Activated naive CD4-positive, alpha-beta T cell treated with anti-CD3 and anti-CD28 coated beads for 36 hours (primary cell): Measurements from ENCODE around the gene CIDEC. TPM values are rescaled to one million over a fixed set of nuclear protein-coding genes. Genes with fewer than 3 reads are reported as not detected.
"Not testable (repeated sequence)": the region's sequence is repeated elsewhere in the genome, so short reads cannot be mapped to it uniquely, and the experiment has no call there.

Experiments
- CTCF ChIA-PET: fragments of 350-600 bp; sonication (Branson Sonifier 250); formaldehyde crosslinking; loops from one replicate; lab custom pipeline; 2021; ENCODE audit warnings: antibody characterized with exemption; lab: Charles Lee
- DNase-seq: peaks from one replicate; pipeline ENCODE4 v3.0.0-alpha.2; 2020
- H3K27ac Mint-ChIP-seq: one replicate; pipeline ENCODE4 v1.8.0; 2021; ENCODE audit warnings: mild to moderate bottlenecking, mixed read lengths
- H3K27me3 Mint-ChIP-seq: one replicate; pipeline ENCODE4 v1.8.0; 2021; ENCODE audit warnings: low read depth, mixed read lengths
- H3K36me3 Mint-ChIP-seq: one replicate; pipeline ENCODE4 v1.8.0; 2021; ENCODE audit warnings: low read depth, mixed read lengths
- H3K4me1 Mint-ChIP-seq: one replicate; pipeline ENCODE4 v1.8.0; 2021; ENCODE audit warnings: low read depth, mixed read lengths
- H3K4me3 Mint-ChIP-seq: one replicate; pipeline ENCODE4 v1.8.0; 2021; ENCODE audit warnings: mild to moderate bottlenecking, moderate library complexity, mixed read lengths
- H3K9me3 Mint-ChIP-seq: one replicate; pipeline ENCODE4 v1.8.0; 2021; ENCODE audit warnings: mixed read lengths
- intact Hi-C: fragments of 100-400 bp; cut with micrococcal nuclease; formaldehyde crosslinking; loops from one replicate; pipeline ENCODE4 v1.15.1; 2023
- total RNA-seq, 2 experiments: library from RNA; stranded (reverse); gene quantifications; one replicate each; pipeline ENCODE4 v1.2.3, GENCODE V29; 2021

CIDEC gene
- total RNA-seq, 2 experiments from 2014 or later: not detected

DNA sequence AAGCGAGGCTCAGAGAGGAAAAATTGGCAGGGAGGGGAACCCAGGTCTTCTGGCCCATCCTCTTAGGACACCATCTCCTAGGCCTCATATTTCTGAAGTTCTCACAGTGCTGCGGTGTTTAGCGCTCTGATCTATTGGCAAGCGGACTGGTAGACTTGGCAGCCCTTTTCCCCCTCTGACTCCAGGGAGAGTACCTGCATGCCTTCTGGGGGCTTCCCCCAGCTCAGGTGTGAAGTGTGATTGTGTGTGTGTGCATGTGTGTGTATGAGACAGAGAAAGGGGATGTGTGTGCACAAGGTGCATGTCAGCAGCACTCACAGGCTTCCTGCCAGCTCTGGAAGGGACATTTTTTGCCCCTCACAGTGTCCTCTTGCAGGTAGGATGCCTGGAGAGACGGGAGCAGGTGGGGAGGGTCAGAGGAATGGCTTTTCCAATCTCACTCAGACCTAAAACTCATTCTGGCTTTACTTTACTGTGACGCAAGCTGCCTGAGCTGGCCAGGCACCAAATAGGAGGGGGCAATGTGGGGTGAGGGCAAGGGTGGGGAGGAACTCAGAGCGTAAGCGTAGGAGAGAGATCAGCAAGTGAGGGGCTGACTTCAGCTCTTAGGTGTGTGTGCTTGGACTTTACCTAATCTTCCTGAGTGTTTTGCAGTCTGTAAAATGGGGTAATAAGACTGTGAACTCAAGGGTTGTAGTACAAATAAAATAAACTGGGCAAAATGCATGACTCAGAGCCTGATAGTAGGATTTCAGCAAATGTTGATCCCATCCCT, 18.6 kb upstream of the CIDEC start:
- peak; percentile 44 for DNase-seq
- Mint-ChIP-seq H3K4me1 (peaks cover 60% of the 10 kb centered on the region), H3K27me3 (no peaks in the 10 kb centered on the region), H3K9me3 (no peaks in the 10 kb centered on the region), H3K36me3 (peaks cover 11% of the 10 kb centered on the region), H3K27ac (peak overlapping the region; percentile 10), H3K4me3 (no peak overlapping the region)
- intact Hi-C loops: no loop called here
- CTCF ChIA-PET: no interaction called here

DNA sequence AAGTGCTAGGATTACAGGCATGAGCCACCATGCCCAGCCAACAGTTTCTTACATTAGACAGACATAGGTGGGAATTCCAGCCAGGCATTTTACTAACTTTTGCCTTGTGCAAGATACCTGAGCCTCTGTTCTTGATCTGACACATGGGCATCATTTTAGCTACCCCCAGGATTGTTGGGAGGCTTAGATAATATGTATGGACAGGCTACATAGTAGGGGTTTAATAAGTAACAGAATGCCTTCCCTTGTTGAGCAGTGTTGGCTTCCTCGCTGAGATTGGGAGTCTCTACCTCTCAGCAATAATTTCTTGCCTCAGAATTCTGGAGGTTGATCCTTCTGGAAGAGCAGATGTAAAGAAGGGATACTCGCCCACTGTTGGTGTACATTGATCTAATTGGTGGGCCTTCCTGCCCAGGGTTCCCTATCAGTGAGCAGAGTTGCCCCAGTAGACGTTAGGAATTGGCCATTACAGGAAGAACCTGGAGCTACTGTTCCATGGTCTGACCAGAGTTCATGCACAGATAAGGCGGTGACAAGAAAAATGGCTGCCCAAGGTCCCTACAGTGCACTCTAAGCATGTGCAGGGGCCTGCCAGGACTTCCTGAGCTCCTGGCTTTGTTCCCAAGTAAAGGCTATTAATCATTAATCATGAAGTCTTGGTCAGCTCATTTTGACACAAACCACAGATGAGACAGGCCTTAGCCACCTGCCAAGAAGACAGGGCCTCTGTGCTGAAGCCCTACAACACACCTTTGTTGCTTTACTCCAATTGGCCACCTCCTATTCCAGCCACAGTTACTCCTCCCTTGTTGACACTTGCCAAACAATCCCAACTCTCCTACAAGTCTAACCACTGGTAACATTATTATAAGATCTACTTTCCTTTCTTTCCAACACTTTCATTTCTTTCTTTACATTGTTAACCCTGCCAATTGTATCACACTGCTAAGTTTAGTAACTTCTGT, 17.6 kb upstream of the CIDEC start:
- Mint-ChIP-seq H3K4me1 (peaks cover 58% of the 10 kb centered on the region), H3K9me3 (no peaks in the 10 kb centered on the region), H3K36me3 (peaks cover 18% of the 10 kb centered on the region), H3K4me3 (no peak overlapping the region), H3K27me3 (no peaks in the 10 kb centered on the region), H3K27ac (no peak overlapping the region)
- no peak for DNase-seq
- CTCF ChIA-PET: no interaction called here
- intact Hi-C loops: no loop called here

DNA sequence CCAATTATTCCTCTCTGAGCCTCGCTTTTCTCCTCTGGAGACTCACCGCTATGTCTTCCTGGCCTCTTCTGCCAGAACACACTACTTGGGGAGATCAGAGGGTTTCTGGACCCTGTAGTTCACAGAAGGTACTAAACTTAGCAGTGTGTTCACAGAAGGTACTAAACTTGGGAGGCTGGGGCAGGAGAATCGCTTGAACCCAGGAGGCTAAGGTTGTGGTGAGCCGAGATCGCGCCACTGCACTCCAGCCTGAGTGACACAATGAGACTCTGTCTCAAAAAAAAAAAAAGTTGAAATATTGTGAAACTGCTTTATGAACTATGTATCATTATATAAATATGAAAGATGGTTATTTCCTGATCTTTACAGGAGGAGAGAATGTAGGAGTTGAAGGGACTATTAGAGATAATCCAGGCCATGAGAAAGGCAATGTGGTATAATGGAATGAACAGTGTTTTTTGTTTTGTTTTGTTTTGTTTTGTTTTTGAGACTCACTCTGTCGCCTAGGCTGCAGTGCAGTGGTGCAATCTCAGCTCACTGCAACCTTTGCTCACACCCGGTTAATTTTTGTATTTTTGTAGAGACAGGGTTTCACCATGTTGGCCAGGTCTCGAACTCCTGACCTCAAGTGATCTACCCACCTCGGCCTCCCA, 16.8 kb upstream of the CIDEC start:
- Mint-ChIP-seq H3K36me3 (peaks cover 24% of the 10 kb centered on the region), H3K27ac (peak overlapping the region; percentile 20), H3K4me1 (peaks cover 57% of the 10 kb centered on the region)
- DNase-seq, intact Hi-C loops, CTCF ChIA-PET, H3K27me3 Mint-ChIP-seq, H3K4me3 Mint-ChIP-seq, H3K9me3 Mint-ChIP-seq: not testable (repeated sequence)

DNA sequence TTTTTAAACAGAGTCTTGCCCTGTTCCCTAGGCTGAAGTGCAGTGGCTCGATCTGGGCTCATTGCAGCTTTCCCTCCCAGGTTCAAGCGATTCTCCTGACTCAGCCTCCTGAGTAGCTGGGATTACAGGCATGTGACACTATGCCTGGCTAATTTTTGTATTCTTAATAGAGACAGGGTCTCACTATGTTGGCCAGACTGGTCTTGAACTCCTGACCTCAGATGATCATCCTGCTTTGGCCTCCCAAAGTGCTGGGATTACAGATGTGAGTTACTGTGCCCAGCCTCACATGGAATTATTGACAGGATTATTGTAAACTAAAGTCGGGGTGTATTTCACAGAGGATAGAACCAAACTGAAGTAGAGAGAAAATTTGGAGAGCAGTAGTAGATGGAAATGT, 15.7 kb upstream of the CIDEC start:
- intact Hi-C loops, H3K4me3 Mint-ChIP-seq, H3K27me3 Mint-ChIP-seq, DNase-seq, H3K27ac Mint-ChIP-seq, H3K9me3 Mint-ChIP-seq: not testable (repeated sequence)
- CTCF ChIA-PET: interaction anchor here (1.1 kb wide), 1 partner anchor 12 kb away, joined by 3 read pairs; no protein-coding TSS in a partner anchor
- Mint-ChIP-seq H3K36me3 (peaks cover 30% of the 10 kb centered on the region), H3K4me1 (peaks cover 58% of the 10 kb centered on the region)

DNA sequence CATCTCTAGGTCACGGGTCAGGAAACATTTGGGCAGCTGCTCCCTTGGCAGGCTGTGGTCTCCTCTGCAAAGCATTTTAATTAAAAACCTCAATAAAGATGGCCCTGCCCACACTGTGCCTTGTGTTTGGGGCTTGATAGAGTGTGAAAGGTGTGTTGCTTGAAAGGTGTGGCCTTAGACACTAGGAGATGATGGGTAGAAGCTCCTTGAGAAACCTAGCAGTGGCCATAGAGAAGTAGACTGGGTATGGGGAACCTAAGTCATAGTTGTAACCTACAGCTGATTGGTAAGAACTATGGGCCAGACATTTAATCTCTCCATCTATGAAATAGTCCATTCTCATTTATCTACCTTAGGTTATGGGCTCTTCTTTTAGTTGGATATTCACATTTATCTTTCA, 13.7 kb upstream of the CIDEC start:
- H3K9me3 Mint-ChIP-seq: no peaks in the 10 kb centered on the region
- H3K36me3 Mint-ChIP-seq: peaks cover 30% of the 10 kb centered on the region
- intact Hi-C loops: loop anchor here (5.0 kb wide), 2 partner anchors 249 to 1954 kb away; partner anchors contain the start of genes TAMM41 and VHL
- CTCF ChIA-PET: interaction anchor here (1.5 to 1.8 kb wide), 3 partner anchors 10 to 39 kb away, joined by 4 to 7 read pairs (median 5); partner anchors contain the start of gene CRELD1
- DNase-seq: no peak
- no peak overlapping the region for H3K4me3 Mint-ChIP-seq
- H3K27ac Mint-ChIP-seq: peak overlapping the region; percentile 65
- peaks cover 61% of the 10 kb centered on the region for H3K4me1 Mint-ChIP-seq
- H3K27me3 Mint-ChIP-seq: no peaks in the 10 kb centered on the region

DNA sequence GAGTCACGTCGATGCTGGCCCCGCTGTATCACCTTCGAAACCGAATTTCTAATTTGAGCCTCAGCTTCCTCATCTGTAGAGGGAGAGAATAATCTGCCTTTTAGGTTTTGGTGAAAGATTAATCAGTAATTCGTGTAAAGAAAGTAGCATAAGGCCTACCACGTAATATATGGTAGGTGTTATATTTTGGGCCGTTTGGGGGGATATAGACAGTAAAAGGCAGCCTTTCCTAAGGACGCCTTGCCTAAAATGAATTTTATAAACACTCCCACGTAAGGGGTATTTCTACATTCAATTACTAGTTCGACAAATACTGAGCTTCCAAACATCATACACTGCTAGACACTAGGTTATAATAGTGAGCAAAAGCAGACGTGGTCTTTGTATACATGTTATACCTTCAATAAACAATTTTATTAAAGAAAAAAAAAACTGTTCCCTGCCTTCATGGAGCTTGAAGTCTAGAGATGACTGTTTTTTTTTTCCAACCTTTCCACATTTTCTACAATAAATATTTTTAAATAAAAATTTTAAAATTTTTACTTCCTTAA, 11.1 kb upstream of the CIDEC start:
- CTCF ChIA-PET: interaction anchor here (0.9 to 1.8 kb wide), 7 partner anchors 10 to 43 kb away, joined by 4 to 6 read pairs (median 4); partner anchors contain the start of gene IL17RE
- no peak for DNase-seq
- peak overlapping the region; percentile 97 for H3K27ac Mint-ChIP-seq
- peaks cover 46% of the 10 kb centered on the region for H3K4me1 Mint-ChIP-seq
- H3K27me3 Mint-ChIP-seq: no peaks in the 10 kb centered on the region
- peaks cover 29% of the 10 kb centered on the region for H3K36me3 Mint-ChIP-seq
- intact Hi-C loops: loop anchor here (2.0 to 5.0 kb wide), 3 partner anchors 251 to 1956 kb away; partner anchors contain the start of genes TAMM41, TATDN2 and VHL
- H3K9me3 Mint-ChIP-seq: no peaks in the 10 kb centered on the region
- peak overlapping the region; percentile 98 for H3K4me3 Mint-ChIP-seq

DNA sequence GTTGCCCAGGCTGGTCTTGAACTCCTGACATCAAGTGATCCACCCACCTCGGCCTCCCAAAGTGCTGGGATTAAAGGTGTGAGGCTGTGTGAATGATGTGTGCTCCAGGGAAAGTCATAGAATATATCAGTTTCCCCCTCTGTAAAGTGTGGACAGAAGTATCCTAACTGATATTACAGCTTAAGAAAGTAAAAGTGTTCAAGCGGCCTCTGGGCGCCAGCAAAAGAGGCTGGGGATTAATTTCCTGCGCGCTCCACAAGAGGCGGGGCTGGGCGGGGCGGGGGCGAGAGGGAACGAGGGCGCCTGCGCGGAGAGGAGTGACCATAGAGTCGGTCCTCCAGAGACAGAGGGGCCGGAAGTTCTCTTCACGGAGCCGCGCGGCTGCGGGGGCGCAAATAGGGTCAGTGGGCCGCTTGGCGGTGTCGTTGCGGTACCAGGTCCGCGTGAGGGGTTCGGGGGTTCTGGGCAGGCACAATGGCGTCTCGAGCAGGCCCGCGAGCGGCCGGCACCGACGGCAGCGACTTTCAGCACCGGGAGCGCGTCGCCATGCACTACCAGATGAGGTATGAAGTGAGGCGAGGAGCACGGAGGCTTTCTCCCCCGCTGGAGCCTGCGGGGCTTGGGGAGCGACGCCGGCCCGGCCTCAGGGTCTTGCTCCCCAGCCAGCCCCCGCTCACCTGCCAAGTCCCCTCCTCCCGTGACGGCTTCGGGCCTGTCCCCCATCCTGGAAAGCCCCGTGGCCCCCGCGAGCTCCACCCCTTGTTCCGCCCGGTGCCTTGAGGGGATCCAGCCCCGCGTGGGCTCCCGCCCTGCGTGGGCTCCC, 10.4 kb upstream of the CIDEC start, which contains the start of gene JAGN1:
JAGN1 (plus strand) TSS at position 362 of the 823 bp plus-strand sequence; CDS start at position 475, 113 bp downstream.
- DNase-seq: peak; percentile 95
- CTCF ChIA-PET: interaction anchor here (1.1 to 1.8 kb wide), 5 partner anchors 12 to 44 kb away, joined by 4 to 6 read pairs (median 4); partner anchors contain the start of gene IL17RE
- intact Hi-C loops: loop anchor here (1.0 to 5.0 kb wide), 16 partner anchors 25 to 1957 kb away; partner anchors contain the start of genes BRK1, BRPF1, CRELD1 and EMC3
- Mint-ChIP-seq H3K27me3 (no peaks in the 10 kb centered on the region), H3K36me3 (peaks cover 29% of the 10 kb centered on the region), H3K4me1 (peaks cover 43% of the 10 kb centered on the region), H3K4me3 (peak within 1 kb of the TSS; percentile 98), H3K27ac (peak within 1 kb of the TSS; percentile 97), H3K9me3 (no peaks in the 10 kb centered on the region)

DNA sequence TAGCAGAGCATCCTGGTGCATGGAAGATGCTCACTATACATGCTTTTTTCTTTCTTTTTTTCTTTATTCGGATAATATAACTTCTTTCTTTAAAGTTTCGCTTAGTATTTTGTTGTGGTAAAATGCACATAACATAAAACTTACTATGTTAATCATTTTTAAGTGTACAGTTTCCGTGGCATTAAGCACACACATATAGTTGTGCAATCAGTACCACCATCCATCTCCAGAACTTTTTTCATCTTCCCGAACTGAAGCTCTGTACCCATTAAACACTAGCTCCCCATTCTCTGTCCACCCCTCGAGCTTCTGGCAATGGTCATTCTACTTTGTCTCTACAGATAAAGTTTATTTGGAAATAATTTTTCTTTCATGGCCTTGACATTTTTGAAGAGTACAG, 9.4 kb upstream of the CIDEC start:
- H3K4me3 Mint-ChIP-seq: peak overlapping the region; percentile 98
- peaks cover 35% of the 10 kb centered on the region for H3K4me1 Mint-ChIP-seq
- peak overlapping the region; percentile 97 for H3K27ac Mint-ChIP-seq
- DNase-seq: no peak
- peaks cover 24% of the 10 kb centered on the region for H3K36me3 Mint-ChIP-seq
- no peaks in the 10 kb centered on the region for H3K9me3 Mint-ChIP-seq
- intact Hi-C loops: no loop called here
- no peaks in the 10 kb centered on the region for H3K27me3 Mint-ChIP-seq
- CTCF ChIA-PET: no interaction called here

DNA sequence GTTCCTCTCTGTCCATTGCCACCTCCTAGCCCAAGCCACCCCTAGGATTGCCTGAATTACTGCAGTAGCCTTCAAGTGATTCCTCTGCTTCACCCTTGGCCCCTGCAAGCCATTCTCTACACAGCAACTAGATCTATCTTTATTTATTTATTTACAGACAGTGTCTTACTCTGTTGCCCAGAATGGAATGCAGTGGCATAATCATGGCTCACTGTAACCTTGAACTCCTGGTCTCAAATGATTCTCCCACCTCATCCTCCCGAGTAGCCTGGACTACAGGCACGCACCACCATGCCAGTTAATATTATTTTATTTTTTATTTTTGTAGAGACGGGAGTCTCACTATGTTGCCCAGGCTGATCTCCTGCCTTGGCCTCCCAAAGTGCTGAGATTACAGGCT, 8.5 kb upstream of the CIDEC start:
- CTCF ChIA-PET: no interaction called here
- intact Hi-C loops: no loop called here
- Mint-ChIP-seq H3K27ac (no peak overlapping the region), H3K4me3 (no peak overlapping the region), H3K27me3 (no peaks in the 10 kb centered on the region), H3K4me1 (peaks cover 26% of the 10 kb centered on the region), H3K9me3 (no peaks in the 10 kb centered on the region), H3K36me3 (peaks cover 18% of the 10 kb centered on the region)
- no peak for DNase-seq

DNA sequence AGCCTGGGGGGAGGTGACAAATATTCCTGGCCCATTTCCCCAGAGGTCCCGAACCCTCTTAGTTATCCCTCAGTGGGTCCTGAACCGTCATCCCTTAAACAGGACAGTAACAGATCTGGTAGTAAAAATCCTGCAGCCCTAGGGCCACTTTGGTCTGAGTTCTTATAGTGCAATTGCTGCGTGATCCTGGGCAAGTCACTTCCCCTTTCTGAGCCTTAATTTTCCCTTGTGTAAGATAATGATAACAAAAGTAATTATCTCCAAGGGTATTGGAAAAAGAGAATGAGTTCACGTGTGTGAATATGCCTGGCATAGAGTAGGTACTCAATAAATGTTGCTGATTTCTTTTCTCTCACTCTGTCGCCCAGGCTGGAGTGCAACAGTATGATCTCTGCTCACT, 7.4 kb upstream of the CIDEC start:
- Mint-ChIP-seq H3K27ac (no peak overlapping the region), H3K9me3 (no peaks in the 10 kb centered on the region), H3K4me1 (peaks cover 17% of the 10 kb centered on the region), H3K36me3 (peaks cover 10% of the 10 kb centered on the region), H3K27me3 (no peaks in the 10 kb centered on the region), H3K4me3 (no peak overlapping the region)
- intact Hi-C loops: no loop called here
- CTCF ChIA-PET: no interaction called here
- DNase-seq: no peak

DNA sequence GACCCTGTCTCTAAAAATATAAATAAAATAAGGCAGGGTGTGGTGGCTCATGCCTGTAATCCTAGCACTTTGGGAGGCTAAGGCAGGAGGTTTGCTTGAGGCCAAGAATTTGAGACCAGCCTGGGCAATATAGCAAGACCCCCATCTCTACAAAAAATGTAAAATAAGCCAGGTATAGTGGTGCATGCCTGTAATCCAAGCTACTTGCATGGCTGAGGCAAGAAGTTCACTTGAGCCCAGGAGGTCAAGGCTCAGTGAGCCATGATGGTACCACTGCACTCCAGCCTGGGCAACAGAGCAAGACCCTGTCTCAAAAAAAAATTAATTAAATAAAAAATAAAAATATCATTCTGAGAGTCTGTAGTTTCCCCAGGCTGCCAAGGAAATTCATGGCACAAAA, 6.3 kb upstream of the CIDEC start:
- DNase-seq: no peak
- Mint-ChIP-seq H3K27ac (no peak overlapping the region), H3K9me3 (no peaks in the 10 kb centered on the region), H3K27me3 (no peaks in the 10 kb centered on the region), H3K4me3 (no peak overlapping the region), H3K4me1 (peaks cover 9% of the 10 kb centered on the region), H3K36me3 (peaks cover 3% of the 10 kb centered on the region)
- intact Hi-C loops: no loop called here
- CTCF ChIA-PET: no interaction called here
